Measurements from ENCODE around the gene GRK3. TPM values are rescaled to one million over a fixed set of nuclear protein-coding genes. Genes with fewer than 3 reads are reported as not detected.

GRK3 gene
- total RNA-seq, 4 donors from 2014 or later, result 3.6 to 10.9 (median 7.1) TPM

DNA sequence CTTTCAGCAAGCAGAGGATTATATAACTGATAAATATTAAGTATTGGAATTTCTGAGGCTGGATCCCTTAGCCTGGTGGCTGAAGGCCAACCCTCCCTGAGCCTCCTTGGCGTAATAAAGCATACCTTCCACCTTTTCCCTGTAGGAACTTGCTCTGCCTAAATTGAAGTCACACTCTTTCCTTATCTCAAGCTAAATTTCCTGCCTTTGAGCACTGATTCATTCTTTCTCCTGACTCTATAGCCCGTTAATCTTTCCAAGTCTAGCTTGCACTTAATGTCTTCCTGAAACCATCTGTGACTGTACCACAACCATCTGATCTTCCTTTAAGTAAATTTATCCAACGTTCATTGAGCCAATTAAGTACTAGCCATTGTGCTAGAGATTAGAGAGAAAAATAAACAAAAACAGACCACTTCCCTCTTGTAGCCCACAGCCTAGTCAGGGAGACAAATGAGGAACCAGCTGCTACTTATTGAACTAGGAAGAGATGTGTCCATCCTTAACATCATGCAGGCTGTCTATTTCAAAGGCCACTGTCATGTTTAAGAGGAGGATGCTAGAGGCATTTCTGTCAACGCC lies 62.9 kb downstream of the GRK3 start:
- H3K36me3 ChIP-seq, result no peaks in the 10 kb centered on the region
- WGBS, result 14% methylated on average over 4 of the region's 4 CpGs
- H3K9me3 ChIP-seq, result no peaks in the 10 kb centered on the region
- H3K27me3 ChIP-seq, result no peaks in the 10 kb centered on the region
- no peak for TF ChIP-seq POLR2A (IDR thresholded peaks at IDR 0.05)
- no peak for TF ChIP-seq POLR2AphosphoS5 (IDR thresholded peaks at IDR 0.05)
- TF ChIP-seq, protein P1, sequence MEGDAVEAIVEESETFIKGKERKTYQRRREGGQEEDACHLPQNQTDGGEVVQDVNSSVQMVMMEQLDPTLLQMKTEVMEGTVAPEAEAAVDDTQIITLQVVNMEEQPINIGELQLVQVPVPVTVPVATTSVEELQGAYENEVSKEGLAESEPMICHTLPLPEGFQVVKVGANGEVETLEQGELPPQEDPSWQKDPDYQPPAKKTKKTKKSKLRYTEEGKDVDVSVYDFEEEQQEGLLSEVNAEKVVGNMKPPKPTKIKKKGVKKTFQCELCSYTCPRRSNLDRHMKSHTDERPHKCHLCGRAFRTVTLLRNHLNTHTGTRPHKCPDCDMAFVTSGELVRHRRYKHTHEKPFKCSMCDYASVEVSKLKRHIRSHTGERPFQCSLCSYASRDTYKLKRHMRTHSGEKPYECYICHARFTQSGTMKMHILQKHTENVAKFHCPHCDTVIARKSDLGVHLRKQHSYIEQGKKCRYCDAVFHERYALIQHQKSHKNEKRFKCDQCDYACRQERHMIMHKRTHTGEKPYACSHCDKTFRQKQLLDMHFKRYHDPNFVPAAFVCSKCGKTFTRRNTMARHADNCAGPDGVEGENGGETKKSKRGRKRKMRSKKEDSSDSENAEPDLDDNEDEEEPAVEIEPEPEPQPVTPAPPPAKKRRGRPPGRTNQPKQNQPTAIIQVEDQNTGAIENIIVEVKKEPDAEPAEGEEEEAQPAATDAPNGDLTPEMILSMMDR (IDR thresholded peaks at IDR 0.05), result no peak
- no peak for TF ChIP-seq EP300 (IDR thresholded peaks at IDR 0.05)
- no peak overlapping the region for H3K4me3 ChIP-seq
- H3K4me1 ChIP-seq, result peaks cover 34% of the 10 kb centered on the region
- H3K27ac ChIP-seq, result no peak overlapping the region
- DNase-seq (ENCODE audit: low spot score in 2 of 2), result no peak

DNA sequence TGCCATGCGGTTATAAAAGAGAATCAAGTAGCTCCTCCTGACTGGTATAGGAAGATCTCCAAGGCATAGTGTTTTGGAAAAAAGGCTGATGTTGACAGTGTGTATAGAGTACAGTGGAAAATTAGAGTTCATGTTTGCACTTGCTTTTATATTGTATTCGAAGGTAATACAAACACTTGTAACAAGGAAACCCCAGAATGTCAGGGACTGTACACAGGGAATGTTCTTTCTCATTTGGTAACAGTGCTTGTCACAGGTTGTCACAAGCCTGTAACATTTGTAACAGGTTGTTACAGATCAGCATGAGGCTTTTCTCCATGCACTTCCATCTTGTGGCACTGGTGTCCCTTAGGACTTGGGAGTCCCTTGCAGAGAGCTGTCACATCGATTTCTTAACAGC lies 64.0 kb downstream of the GRK3 start:
- Histone ChIP-seq H3K36me3 (no peaks in the 10 kb centered on the region), H3K4me1 (peaks cover 34% of the 10 kb centered on the region), H3K4me3 (no peak overlapping the region), H3K27ac (no peak overlapping the region), H3K27me3 (no peaks in the 10 kb centered on the region), H3K9me3 (no peaks in the 10 kb centered on the region)
- 41% methylated on average over 3 of the region's 3 CpGs for WGBS
- no peak for DNase-seq (ENCODE audit: low spot score in 2 of 2)
- no peak for TF ChIP-seq POLR2AphosphoS5 (IDR thresholded peaks at IDR 0.05)
- no peak for TF ChIP-seq POLR2A (IDR thresholded peaks at IDR 0.05)
- TF ChIP-seq EP300 (IDR thresholded peaks at IDR 0.05), result no peak
- TF ChIP-seq, protein P1 (IDR thresholded peaks at IDR 0.05), result no peak

DNA sequence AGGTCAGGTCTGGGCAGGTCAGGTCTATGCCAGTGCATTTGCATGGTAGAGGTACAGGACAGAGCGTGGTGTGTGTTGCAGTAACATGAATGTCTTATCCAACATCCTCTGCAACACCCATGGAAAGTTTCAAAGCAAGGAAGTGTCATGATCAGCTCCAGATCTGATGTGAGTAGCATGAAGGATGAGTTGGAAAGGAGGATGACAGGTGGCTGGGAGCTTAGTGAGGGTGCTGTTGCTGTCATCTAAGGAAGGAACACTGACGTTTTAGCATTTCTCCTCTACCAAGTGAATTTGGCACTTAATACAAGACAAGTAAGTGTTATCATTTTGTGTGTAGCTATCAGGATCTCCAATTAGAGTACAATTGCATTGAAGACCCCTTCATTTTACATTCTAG lies 65.1 kb downstream of the GRK3 start:
- Histone ChIP-seq H3K36me3 (no peaks in the 10 kb centered on the region), H3K9me3 (no peaks in the 10 kb centered on the region), H3K4me1 (peaks cover 34% of the 10 kb centered on the region), H3K27me3 (no peaks in the 10 kb centered on the region), H3K4me3 (no peak overlapping the region), H3K27ac (no peak overlapping the region)
- 50% methylated on average over 1 of the region's 2 CpGs for WGBS
- TF ChIP-seq, protein P1 (IDR thresholded peaks at IDR 0.05), result no peak
- no peak for TF ChIP-seq POLR2AphosphoS5 (IDR thresholded peaks at IDR 0.05)
- TF ChIP-seq POLR2A (IDR thresholded peaks at IDR 0.05), result no peak
- TF ChIP-seq EP300 (IDR thresholded peaks at IDR 0.05), result no peak
- DNase-seq (ENCODE audit: low spot score in 2 of 2), result no peak

DNA sequence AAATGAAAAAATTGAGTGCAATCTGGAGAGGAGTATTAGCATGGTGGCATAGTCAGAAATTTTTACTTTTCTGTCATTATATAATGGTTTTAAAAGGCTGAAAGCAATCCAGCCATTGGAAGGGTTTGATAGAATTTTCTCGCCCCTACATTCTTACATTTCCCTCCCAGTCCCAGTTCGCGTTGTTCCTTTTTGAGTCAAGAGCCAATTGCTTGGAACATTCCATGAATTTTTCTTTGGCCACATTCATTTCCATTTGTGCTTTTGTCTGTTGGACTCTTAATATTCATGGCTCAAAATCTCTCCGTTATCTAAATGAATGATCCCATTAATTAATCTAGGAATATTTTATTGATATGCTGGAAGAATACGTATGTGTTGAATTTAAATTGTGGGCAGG lies 66.0 kb downstream of the GRK3 start:
- no peaks in the 10 kb centered on the region for H3K36me3 ChIP-seq
- no peak overlapping the region for H3K4me3 ChIP-seq
- H3K27me3 ChIP-seq, result no peaks in the 10 kb centered on the region
- no peak for DNase-seq (ENCODE audit: low spot score in 2 of 2)
- TF ChIP-seq, protein P1 (IDR thresholded peaks at IDR 0.05), result no peak
- TF ChIP-seq POLR2AphosphoS5 (IDR thresholded peaks at IDR 0.05), result no peak
- no peak for TF ChIP-seq POLR2A (IDR thresholded peaks at IDR 0.05)
- no peak for TF ChIP-seq EP300 (IDR thresholded peaks at IDR 0.05)
- no peaks in the 10 kb centered on the region for H3K9me3 ChIP-seq
- H3K4me1 ChIP-seq, result peaks cover 34% of the 10 kb centered on the region
- WGBS, result 57% methylated on average over 5 of the region's 5 CpGs
- no peak overlapping the region for H3K27ac ChIP-seq

DNA sequence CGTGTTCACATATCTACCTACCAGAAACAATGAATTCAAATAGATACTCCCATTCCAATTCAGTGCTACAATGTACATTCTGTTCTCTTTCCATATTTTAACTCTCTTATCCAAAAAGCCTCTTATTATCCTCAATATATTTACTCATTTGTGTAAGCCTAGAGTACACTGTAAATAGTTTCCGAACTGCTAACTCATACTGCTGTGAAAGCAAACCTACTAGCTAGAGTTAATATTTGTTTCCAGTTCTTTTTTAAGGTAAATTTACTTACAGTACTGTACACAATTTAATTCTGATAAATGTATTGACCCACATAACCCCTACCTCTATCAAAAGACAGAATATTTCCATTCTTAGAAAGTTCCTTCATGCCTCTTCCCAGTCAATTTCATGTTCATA lies 71.8 kb downstream of the GRK3 start:
- Histone ChIP-seq H3K27me3 (no peaks in the 10 kb centered on the region), H3K4me1 (no peaks in the 10 kb centered on the region), H3K36me3 (no peaks in the 10 kb centered on the region), H3K4me3 (no peak overlapping the region), H3K27ac (no peak overlapping the region), H3K9me3 (no peaks in the 10 kb centered on the region)
- 92% methylated on average over 2 of the region's 2 CpGs for WGBS
- TF ChIP-seq, protein P1 (IDR thresholded peaks at IDR 0.05), result no peak
- TF ChIP-seq EP300 (IDR thresholded peaks at IDR 0.05), result no peak
- TF ChIP-seq POLR2AphosphoS5 (IDR thresholded peaks at IDR 0.05), result no peak
- TF ChIP-seq POLR2A (IDR thresholded peaks at IDR 0.05), result no peak
- no peak for DNase-seq (ENCODE audit: low spot score in 2 of 2)

Measured in suprapubic skin (tissue), 4 donors.